Measurements from ENCODE around the gene SNCA. TPM values are rescaled to one million over a fixed set of nuclear protein-coding genes. Genes with fewer than 3 reads are reported as not detected.

SNCA gene
- 0.85 and 33.8 TPM in 2 replicates for total RNA-seq

GRCh38 chr4:89836897-89837384 lies at the start of gene SNCA:
Gene SNCA, minus strand, starts transcription at chr4:89837161. Its CDS starts 1,494 bp downstream, at chr4:89835667.

Other genes with a start within 250 kb of the SNCA start
- 0.20 and 1.4 TPM in 2 replicates for gene MMRN1, start 57.7 kb upstream of the SNCA start, total RNA-seq

Data from smooth muscle cell of the pulmonary artery (primary cell).